Kidney capillary endothelial cell (primary cell): ENCODE measurements around the gene SRPK2.
"Not testable (repeated sequence)": the region's sequence is repeated elsewhere in the genome, so short reads cannot be mapped to it uniquely, and the experiment has no call there.

ENCODE experiments used
- DNase-seq: peaks from one replicate; pipeline ENCODE4 v3.0.0-alpha.2; 2018; ENCODE audit warnings: low spot score

The SRPK2 gene

GRCh38 chr7:105388356-105389087, at the start of gene SRPK2:
SRPK2 (minus strand) TSS chr7:105388921.
- DNase-seq: peak; percentile 52

GRCh38 chr7:105438254-105438653, 49.5 kb upstream of the SRPK2 start:
- no peak for DNase-seq

- DNase-seq: not testable (repeated sequence)
Observed at GRCh38 chr7:105437356-105437755, 48.6 kb upstream of the SRPK2 start.

GRCh38 chr7:105429746-105430612, 41.3 kb upstream of the SRPK2 start:
- peak; percentile 16 for DNase-seq

GRCh38 chr7:105426606-105427146, 38.0 kb upstream of the SRPK2 start:
- DNase-seq: no peak

GRCh38 chr7:105423987-105424386, 35.3 kb upstream of the SRPK2 start:
- no peak for DNase-seq

- no peak for DNase-seq
Observed at GRCh38 chr7:105413887-105414437, 25.2 kb upstream of the SRPK2 start.

- DNase-seq: not testable (repeated sequence)
Observed at GRCh38 chr7:105410774-105411173, 22.1 kb upstream of the SRPK2 start.

- not testable (repeated sequence) for DNase-seq
Observed at GRCh38 chr7:105409775-105410174, 21.1 kb upstream of the SRPK2 start.

- DNase-seq: no peak
Observed at GRCh38 chr7:105408791-105409410, 20.2 kb upstream of the SRPK2 start.

- no peak for DNase-seq
Observed at GRCh38 chr7:105403128-105403527, 14.4 kb upstream of the SRPK2 start.

- no peak for DNase-seq
Observed at GRCh38 chr7:105402221-105403095, 13.7 kb upstream of the SRPK2 start.

- no peak for DNase-seq
Observed at GRCh38 chr7:105399043-105399725, 10.5 kb upstream of the SRPK2 start.

GRCh38 chr7:105396566-105396965, 7.8 kb upstream of the SRPK2 start:
- no peak for DNase-seq

- no peak for DNase-seq
Observed at GRCh38 chr7:105391429-105391828, 2.7 kb upstream of the SRPK2 start.

- no peak for DNase-seq
Observed at GRCh38 chr7:105389889-105390288, 1.2 kb upstream of the SRPK2 start.

- peak; percentile 37 for DNase-seq
Observed at GRCh38 chr7:105389088-105389650, 448 bp upstream of the SRPK2 start.

- DNase-seq: peak; percentile 38
Observed at GRCh38 chr7:105387508-105388355, 989 bp downstream of the SRPK2 start.

- no peak for DNase-seq
Observed at GRCh38 chr7:105377903-105378302, 10.8 kb downstream of the SRPK2 start.
